NCI-H1930 (cell line): ENCODE measurements around the gene CNTN4.

Source experiments
- DNase-seq, 2 experiments: peaks; one replicate each; lab custom pipeline; 2025; lab: John Stamatoyannopoulos, UW

Gene CNTN4

GRCh38 chr3:3105246-3105645, 1006.6 kb downstream of the CNTN4 start:
- no peak for DNase-seq

GRCh38 chr3:3105815-3106214, 1007.1 kb downstream of the CNTN4 start:
- no peak for DNase-seq

DNA sequence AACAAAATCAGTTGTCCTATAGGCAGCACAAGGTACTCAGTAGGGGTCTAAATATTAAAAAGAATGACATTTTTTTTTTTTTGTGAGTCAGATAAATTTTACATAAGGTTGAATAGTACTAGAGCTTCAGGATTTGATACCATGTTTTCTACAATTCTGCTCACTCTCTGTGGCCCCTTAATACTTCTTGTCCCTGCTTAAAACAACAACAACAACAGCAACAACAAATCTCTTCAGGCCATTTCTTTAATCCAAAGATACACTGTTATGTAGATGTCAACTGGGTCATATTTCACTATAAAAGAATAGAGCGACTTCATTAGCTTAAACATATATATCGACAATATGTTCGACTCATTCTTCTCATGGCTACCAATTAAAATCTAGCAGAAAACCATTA, 1008.5 kb downstream of the CNTN4 start:
- DNase-seq = no peak
